GM13977 (cell line): Measurements from ENCODE around the gene LYZL6.
"Not testable (repeated sequence)": the region's sequence is repeated elsewhere in the genome, so short reads cannot be mapped to it uniquely, and the experiment has no call there.

Experiments used
- DNase-seq: peaks from one replicate; pipeline ENCODE4 v3.0.0; 2012; ENCODE audit warnings: low spot score
- CTCF ChIP-seq: IDR thresholded peaks from 2 replicates; pipeline ENCODE4 v1.5.1; 2012; ENCODE audit warnings: mild to moderate bottlenecking, control low read depth; ENCODE audit not compliant: insufficient read depth; ENCODE audit errors: extremely low read depth, missing control alignments
- in situ Hi-C: fragments of 300-500 bp; cut with MboI; formaldehyde crosslinking; loops from one replicate; pipeline ENCODE4 v1.12.0; 2022; ENCODE audit warnings: low sequenced_read_pairs, low pct_unique_long_range_greater_than_20kb, mixed read lengths, inconsistent platforms; ENCODE audit not compliant: unreplicated experiment

The LYZL6 gene

GRCh38 chr17:35953720-35954119, 10.2 kb upstream of the LYZL6 start:
- in situ Hi-C loops = no loop called here
- no peak for TF ChIP-seq CTCF
- no peak for DNase-seq

GRCh38 chr17:35949401-35949800, 5.9 kb upstream of the LYZL6 start:
- in situ Hi-C loops = no loop called here
- no peak for DNase-seq
- TF ChIP-seq CTCF = no peak

- no peak for DNase-seq
- in situ Hi-C loops = no loop called here
- no peak for TF ChIP-seq CTCF
These were observed 4.6 kb upstream of the LYZL6 start for GRCh38 chr17:35948092-35948491.

DNA sequence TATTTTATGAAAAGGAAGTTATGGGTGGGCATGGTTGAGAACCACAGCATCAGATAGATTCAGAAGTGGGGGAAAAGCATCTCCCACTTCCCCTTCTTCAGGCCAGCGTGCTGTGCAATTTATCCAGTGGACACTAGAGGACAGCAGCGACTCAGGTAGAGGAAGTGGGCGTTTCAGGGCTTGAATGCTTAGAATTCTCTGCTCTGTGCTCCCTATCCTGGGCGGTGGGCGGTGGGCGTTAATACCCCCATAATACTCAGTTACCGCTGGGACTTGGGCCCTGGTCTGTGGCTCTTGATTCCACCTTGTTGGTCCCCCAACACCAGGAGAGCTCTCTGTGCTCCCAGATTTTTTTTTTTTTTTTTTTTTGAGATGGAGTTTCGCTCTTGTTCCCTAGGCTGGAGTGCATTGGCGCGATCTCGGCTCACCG, 3.7 kb upstream of the LYZL6 start:
- peak; percentile 84 for TF ChIP-seq CTCF
- in situ Hi-C loops = no loop called here
- peak; percentile 49 for DNase-seq

DNA sequence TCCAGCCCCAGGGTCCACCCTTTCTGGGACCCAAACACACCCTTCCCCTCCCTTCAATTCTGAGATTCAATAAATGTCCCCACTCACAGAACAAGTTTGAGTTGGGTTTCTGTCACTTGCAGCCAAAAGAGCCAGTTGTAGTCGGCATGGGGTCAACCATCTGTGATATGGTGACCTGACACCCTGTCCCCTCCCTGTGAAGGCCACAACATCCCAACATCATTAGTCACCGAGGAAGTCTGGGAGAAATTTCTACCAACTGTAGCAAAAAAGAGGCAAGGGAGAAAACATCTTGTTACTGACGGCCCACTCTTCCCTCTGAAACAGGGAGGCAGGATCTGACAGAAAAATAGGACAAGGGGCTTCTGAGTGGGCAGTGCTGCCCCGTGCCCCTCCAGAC, 638 bp upstream of the LYZL6 start:
- in situ Hi-C loops = no loop called here
- no peak for DNase-seq
- TF ChIP-seq CTCF = no peak

- in situ Hi-C loops = no loop called here
- TF ChIP-seq CTCF = no peak
- no peak for DNase-seq
These were observed 826 bp downstream of the LYZL6 start for GRCh38 chr17:35942588-35943186.

DNA sequence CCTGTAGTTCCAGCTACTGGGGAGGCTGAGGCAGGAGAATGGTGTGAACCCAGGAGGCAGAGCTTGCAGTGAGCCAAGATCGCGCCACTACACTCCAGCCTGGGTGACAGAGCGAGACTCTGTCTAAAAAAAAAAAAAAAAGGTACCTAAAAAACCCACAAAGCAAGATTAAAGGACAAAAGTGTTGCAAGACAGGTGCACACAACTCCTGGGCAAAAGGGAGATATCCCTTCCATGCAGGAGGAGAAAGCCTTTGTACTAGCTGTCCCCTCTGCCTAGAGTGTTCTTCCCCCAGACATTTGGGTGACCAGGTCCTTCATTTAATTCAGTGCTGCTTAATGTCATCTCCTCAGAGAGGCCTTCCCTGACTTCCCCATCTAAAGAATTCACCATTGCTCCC, 5.0 kb downstream of the LYZL6 start:
- DNase-seq, in situ Hi-C loops: not testable (repeated sequence)
